Peyer's patch (tissue), 4 donors: ENCODE data around the gene PCDHGA8.

Experiments
- POLR2A ChIP-seq, 2 donors: fragments of 450-650 bp; IDR thresholded peaks; one replicate each; pipeline ENCODE4 v1.5.1; 2017; ENCODE audit warnings: antibody characterized with exemption in 2 of 2, mild to moderate bottlenecking in 2 of 2, moderate library complexity in 2 of 2
- TF ChIP-seq, protein P1 (sequence below), 6 experiments: fragments of 450-650 bp in 4 of 6; fragments of 200-600 bp in 2 of 6; sonication (generic) in 1 of 6; IDR thresholded peaks; one replicate each; pipeline ENCODE4 v1.5.1; 2017 to 2019; ENCODE audit warnings: antibody characterized with exemption in 6 of 6, mild to moderate bottlenecking in 3 of 6, moderate library complexity in 1 of 6

- TF ChIP-seq, protein P1, sequence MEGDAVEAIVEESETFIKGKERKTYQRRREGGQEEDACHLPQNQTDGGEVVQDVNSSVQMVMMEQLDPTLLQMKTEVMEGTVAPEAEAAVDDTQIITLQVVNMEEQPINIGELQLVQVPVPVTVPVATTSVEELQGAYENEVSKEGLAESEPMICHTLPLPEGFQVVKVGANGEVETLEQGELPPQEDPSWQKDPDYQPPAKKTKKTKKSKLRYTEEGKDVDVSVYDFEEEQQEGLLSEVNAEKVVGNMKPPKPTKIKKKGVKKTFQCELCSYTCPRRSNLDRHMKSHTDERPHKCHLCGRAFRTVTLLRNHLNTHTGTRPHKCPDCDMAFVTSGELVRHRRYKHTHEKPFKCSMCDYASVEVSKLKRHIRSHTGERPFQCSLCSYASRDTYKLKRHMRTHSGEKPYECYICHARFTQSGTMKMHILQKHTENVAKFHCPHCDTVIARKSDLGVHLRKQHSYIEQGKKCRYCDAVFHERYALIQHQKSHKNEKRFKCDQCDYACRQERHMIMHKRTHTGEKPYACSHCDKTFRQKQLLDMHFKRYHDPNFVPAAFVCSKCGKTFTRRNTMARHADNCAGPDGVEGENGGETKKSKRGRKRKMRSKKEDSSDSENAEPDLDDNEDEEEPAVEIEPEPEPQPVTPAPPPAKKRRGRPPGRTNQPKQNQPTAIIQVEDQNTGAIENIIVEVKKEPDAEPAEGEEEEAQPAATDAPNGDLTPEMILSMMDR (IDR thresholded peaks at IDR 0.05) = no peak
- no peak for TF ChIP-seq POLR2A (IDR thresholded peaks at IDR 0.05)
Measured at GRCh38 chr5:141360685-141361084, 31.7 kb upstream of the PCDHGA8 start.
